GM18505 (cell line): Measurements from ENCODE around the gene HTT.

ENCODE experiments used
- ATAC-seq: cut with Tn5 transposase; IDR thresholded peaks from one replicate; pipeline ENCODE4 v1.9.1; 2021; ENCODE audit not compliant: unreplicated experiment
- POLR2A ChIP-seq: IDR thresholded peaks from 4 replicates; pipeline ENCODE4 v1.6.1; 2011; ENCODE audit warnings: borderline replicate concordance; ENCODE audit not compliant: insufficient read depth, insufficient read length; ENCODE audit errors: extremely low read depth

Gene HTT

GRCh38 chr4:3237712-3238560 lies 163.5 kb downstream of the HTT start:
- ATAC-seq: no peak
- TF ChIP-seq POLR2A: no peak

GRCh38 chr4:3238721-3239120 lies 164.2 kb downstream of the HTT start:
- no peak for ATAC-seq

DNA sequence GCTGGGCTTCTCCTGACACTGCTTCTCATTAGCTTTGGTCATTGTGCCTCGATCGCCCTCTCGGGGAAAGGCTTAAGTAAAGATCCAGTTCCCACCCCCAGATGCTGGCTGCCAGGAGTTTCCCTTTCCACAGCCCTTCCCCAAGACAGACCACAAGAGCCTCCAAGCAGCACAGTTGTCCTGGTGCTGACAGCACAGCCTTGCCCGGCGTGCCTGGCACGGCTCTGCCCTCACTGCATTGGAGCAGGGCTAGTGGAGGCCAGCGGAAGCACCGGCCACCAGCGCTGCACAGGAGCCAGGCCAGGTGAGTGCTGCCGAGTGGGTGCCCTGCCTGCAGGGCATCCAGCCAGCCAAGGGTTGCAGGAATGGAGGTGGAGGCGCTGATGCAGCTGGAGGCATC lies 164.8 kb downstream of the HTT start:
- ATAC-seq: no peak
- no peak for TF ChIP-seq POLR2A

More at GRCh38 chr4:3238721-3239120, 164.2 kb downstream of the HTT start:
- TF ChIP-seq POLR2A: no peak

DNA sequence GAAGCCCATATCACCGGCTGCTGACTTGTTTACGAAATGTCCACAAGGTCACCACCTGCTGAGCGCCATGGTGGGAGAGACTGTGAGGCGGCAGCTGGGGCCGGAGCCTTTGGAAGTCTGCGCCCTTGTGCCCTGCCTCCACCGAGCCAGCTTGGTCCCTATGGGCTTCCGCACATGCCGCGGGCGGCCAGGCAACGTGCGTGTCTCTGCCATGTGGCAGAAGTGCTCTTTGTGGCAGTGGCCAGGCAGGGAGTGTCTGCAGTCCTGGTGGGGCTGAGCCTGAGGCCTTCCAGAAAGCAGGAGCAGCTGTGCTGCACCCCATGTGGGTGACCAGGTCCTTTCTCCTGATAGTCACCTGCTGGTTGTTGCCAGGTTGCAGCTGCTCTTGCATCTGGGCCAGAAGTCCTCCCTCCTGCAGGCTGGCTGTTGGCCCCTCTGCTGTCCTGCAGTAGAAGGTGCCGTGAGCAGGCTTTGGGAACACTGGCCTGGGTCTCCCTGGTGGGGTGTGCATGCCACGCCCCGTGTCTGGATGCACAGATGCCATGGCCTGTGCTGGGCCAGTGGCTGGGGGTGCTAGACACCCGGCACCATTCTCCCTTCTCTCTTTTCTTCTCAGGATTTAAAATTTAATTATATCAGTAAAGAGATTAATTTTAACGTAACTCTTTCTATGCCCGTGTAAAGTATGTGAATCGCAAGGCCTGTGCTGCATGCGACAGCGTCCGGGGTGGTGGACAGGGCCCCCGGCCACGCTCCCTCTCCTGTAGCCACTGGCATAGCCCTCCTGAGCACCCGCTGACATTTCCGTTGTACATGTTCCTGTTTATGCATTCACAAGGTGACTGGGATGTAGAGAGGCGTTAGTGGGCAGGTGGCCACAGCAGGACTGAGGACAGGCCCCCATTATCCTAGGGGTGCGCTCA lies 165.8 kb downstream of the HTT start:
- no peak for TF ChIP-seq POLR2A
- no peak for ATAC-seq

DNA sequence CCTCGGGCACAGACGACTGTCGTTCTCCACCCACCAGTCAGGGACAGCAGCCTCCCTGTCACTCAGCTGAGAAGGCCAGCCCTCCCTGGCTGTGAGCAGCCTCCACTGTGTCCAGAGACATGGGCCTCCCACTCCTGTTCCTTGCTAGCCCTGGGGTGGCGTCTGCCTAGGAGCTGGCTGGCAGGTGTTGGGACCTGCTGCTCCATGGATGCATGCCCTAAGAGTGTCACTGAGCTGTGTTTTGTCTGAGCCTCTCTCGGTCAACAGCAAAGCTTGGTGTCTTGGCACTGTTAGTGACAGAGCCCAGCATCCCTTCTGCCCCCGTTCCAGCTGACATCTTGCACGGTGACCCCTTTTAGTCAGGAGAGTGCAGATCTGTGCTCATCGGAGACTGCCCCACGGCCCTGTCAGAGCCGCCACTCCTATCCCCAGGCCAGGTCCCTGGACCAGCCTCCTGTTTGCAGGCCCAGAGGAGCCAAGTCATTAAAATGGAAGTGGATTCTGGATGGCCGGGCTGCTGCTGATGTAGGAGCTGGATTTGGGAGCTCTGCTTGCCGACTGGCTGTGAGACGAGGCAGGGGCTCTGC lies 166.5 kb downstream of the HTT start:
- ATAC-seq: no peak
- no peak for TF ChIP-seq POLR2A

- TF ChIP-seq POLR2A: no peak
- no peak for ATAC-seq
Observed at GRCh38 chr4:3241898-3242524, 167.5 kb downstream of the HTT start.

DNA sequence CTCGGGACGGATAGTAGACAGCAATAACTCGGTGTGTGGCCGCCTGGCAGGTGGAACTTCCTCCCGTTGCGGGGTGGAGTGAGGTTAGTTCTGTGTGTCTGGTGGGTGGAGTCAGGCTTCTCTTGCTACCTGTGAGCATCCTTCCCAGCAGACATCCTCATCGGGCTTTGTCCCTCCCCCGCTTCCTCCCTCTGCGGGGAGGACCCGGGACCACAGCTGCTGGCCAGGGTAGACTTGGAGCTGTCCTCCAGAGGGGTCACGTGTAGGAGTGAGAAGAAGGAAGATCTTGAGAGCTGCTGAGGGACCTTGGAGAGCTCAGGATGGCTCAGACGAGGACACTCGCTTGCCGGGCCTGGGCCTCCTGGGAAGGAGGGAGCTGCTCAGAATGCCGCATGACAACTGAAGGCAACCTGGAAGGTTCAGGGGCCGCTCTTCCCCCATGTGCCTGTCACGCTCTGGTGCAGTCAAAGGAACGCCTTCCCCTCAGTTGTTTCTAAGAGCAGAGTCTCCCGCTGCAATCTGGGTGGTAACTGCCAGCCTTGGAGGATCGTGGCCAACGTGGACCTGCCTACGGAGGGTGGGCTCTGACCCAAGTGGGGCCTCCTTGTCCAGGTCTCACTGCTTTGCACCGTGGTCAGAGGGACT lies 168.8 kb downstream of the HTT start:
- no peak for ATAC-seq
- no peak for TF ChIP-seq POLR2A

DNA sequence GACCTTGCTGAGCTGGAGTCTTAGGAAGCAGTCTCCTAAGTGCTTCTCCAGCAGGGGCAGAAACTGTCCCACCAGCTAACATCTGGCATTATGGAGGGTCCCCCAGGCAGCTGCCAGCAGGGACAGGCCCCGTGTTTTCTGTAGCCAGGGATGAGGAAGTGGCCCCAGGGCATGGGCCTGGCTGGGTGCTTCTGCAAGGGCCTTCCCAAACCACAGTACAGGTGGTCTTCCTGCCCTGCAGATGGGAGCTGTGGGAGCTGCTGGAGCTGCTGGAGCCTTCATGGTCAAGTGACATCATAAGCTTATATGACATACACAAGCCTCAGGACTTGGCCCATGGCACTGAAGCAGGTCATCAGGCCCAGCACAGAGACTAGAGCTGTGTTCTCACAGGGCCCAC lies 169.5 kb downstream of the HTT start:
- no peak for ATAC-seq
- TF ChIP-seq POLR2A: no peak

DNA sequence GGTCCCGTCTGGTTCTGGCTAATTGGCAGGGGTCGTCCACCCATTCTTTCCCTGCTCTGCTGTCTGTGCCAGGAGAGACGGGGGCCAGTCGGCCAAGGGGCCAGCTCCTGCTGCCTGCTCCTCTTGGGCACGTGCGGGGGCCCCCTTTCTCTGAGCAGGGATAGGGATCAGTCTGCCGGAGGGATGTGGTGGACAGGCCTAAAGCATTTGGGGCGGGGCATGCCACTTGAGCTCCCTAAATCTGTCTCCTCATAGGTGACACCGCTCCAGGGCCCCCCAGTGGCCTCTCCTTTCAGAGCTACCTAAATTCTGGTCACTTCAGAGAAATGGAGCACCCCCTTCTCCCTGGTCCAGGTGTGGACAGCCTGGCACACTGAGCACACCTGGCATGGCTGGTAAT lies 170.3 kb downstream of the HTT start:
- TF ChIP-seq POLR2A: no peak
- ATAC-seq: no peak

GRCh38 chr4:3245676-3246075 lies 171.2 kb downstream of the HTT start:
- ATAC-seq: no peak
- no peak for TF ChIP-seq POLR2A

DNA sequence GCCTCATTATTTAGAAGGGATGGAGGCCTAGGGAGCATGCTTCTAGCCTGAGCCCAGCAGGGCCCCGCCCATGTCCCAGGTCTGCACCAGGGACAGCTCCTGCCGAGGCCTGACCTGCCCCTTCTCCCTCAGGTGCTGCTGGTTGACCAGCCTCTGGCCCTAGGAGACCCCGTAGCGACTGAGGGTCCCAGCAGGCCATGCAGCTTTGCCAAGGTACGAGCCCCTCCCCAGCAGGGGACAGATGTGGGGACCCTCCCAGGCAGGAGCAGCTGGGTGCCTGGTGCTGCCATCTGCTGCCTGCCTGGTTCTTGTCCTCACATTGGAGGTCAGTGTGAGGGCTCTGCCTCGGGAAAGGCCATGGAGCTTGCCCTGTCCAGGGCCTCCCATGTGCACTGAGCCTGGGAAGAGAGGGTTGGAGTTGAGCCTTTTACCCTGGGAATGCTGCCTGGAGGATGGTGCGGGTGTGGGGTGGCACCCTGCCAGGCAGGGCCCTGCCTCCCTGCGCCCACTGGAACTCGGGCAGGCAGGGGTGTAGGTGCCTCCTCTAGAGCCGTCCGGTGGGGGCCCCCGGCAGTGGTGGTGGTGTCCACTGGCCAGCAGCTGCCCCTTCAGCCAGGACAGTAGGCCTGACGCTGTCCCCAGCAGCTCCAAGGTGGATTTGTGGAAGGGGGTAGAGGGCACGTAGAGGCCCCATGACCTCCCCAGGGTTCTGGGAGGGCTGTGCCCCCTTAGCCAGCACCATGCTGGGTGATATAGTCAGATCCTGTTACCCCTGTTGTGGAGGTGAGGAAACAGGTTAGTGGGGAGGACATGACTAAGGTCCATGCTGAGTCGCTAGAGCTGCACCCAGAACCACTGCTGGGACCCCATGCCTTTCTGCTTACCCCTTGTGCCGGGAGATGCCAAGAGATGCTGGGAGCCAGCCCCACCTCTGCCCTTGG lies 172.2 kb downstream of the HTT start:
- ATAC-seq: no peak
- TF ChIP-seq POLR2A: no peak
